Limb (tissue), 2 donors: ENCODE measurements around the gene THEMIS.
"Not testable (repeated sequence)": the region's sequence is repeated elsewhere in the genome, so short reads cannot be mapped to it uniquely, and the experiment has no call there.

Source experiments
- DNase-seq, 2 donors: peaks; one replicate each; pipeline ENCODE4 v3.0.0-alpha.2; 2016; ENCODE audit errors: extremely low spot score in 2 of 2

The THEMIS gene

GRCh38 chr6:127900935-127901334 lies at the start of gene THEMIS:
TSS of gene THEMIS (minus strand) at chr6:127901058. CDS start at chr6:127900932, 126 bp downstream.
- no peak for DNase-seq

GRCh38 chr6:127949251-127949650 lies 48.4 kb upstream of the THEMIS start:
- no peak for DNase-seq

- no peak for DNase-seq
These were observed 45.5 kb upstream of the THEMIS start for GRCh38 chr6:127946388-127946787.

GRCh38 chr6:127945434-127946097 lies 44.7 kb upstream of the THEMIS start:
- DNase-seq = no peak

- no peak for DNase-seq
These were observed 40.4 kb upstream of the THEMIS start for GRCh38 chr6:127941228-127941627.

- DNase-seq = no peak
These were observed 38.7 kb upstream of the THEMIS start for GRCh38 chr6:127939442-127940066.

- no peak for DNase-seq
These were observed 37.8 kb upstream of the THEMIS start for GRCh38 chr6:127938701-127939100.

GRCh38 chr6:127937747-127938146 lies 36.9 kb upstream of the THEMIS start:
- DNase-seq = no peak

GRCh38 chr6:127937102-127937501 lies 36.2 kb upstream of the THEMIS start:
- DNase-seq = no peak

- DNase-seq = no peak
These were observed 34.1 kb upstream of the THEMIS start for GRCh38 chr6:127934956-127935355.

- DNase-seq = no peak
These were observed 33.3 kb upstream of the THEMIS start for GRCh38 chr6:127933852-127934840.

GRCh38 chr6:127933137-127933536 lies 32.3 kb upstream of the THEMIS start:
- DNase-seq = no peak

- no peak for DNase-seq
These were observed 31.9 kb upstream of the THEMIS start for GRCh38 chr6:127932708-127933107.

- not testable (repeated sequence) for DNase-seq
These were observed 25.6 kb upstream of the THEMIS start for GRCh38 chr6:127926441-127926840.

- DNase-seq = no peak
These were observed 23.6 kb upstream of the THEMIS start for GRCh38 chr6:127924440-127924839.

GRCh38 chr6:127924031-127924430 lies 23.2 kb upstream of the THEMIS start:
- no peak for DNase-seq

- DNase-seq = no peak
These were observed 22.3 kb upstream of the THEMIS start for GRCh38 chr6:127923135-127923534.

- no peak for DNase-seq
These were observed 21.1 kb upstream of the THEMIS start for GRCh38 chr6:127921982-127922381.

GRCh38 chr6:127920804-127921203 lies 19.9 kb upstream of the THEMIS start:
- no peak for DNase-seq

GRCh38 chr6:127918506-127919427 lies 17.9 kb upstream of the THEMIS start:
- no peak for DNase-seq

- DNase-seq = no peak
These were observed 16.9 kb upstream of the THEMIS start for GRCh38 chr6:127917766-127918165.
